SU-DHL-6 (cell line): ENCODE data around the gene BMERB1.

Experiments
- CTCF ChIP-seq: fragments of 200-600 bp; sonication (generic); IDR thresholded peaks from one replicate; pipeline ENCODE4 v1.5.1; 2017; ENCODE audit warnings: antibody characterized with exemption, mild to moderate bottlenecking, low read length, moderate library complexity; ENCODE audit not compliant: insufficient read depth, poor library complexity, severe bottlenecking
- EZH2phosphoT487 ChIP-seq: fragments of 200-600 bp; sonication (generic), shearing (Covaris generic); conservative IDR thresholded peaks from 2 replicates; pipeline ENCODE4 v1.6.1; 2018; ENCODE audit warnings: mild to moderate bottlenecking, antibody characterized with exemption, low read length, moderate library complexity, mixed read lengths

DNA sequence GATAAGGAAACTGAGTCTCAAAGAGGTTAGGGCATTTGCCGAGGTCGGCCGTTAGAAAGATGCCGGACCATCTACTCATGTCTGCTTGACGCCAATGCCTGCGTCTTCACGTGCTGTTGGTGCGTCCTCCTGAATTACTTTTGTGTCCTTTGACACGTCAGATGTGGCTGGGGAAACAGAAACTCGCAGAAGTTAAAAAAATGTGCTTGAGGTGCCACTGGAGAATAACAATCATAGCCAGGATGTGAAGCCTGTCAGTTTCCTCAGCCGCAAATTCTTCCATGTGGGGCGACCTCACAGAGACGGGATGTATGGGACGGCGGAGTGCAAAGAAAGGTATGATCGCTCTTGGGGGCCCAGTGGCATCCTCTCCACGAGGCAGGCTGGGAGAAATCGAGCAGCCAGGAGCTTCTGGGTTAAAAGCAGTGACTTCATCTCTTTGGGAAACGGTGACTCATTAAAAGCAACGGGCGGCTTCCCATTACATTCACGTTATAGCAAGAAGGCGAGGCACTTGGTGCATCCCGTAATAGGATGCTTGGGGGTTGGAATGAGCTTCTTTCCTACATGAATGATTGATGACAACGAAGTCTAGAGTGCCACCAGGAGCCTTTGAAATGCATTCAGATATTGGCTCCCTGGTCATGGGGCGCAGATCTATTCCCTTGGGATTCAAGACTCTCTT is 67.8 kb downstream of the BMERB1 start:
- TF ChIP-seq CTCF, result no peak
- no peak for TF ChIP-seq EZH2phosphoT487
